HepG2 (cell line): ENCODE data around the gene C18orf54. TPM values are rescaled to one million over a fixed set of nuclear protein-coding genes. Genes with fewer than 3 reads are reported as not detected.
A peak's percentile ranks its signal among the peaks of the same experiment; 100 is the strongest.

ENCODE experiments used
- ARID3A ChIP-seq: IDR thresholded peaks from 2 replicates; pipeline ENCODE4 v1.6.1; 2012; ENCODE audit warnings: low read depth, low read length, improper control_type of control experiment
- ATF1 ChIP-seq: IDR thresholded peaks from 2 replicates; pipeline ENCODE4 v1.6.1; 2016; ENCODE audit warnings: mild to moderate bottlenecking, control low read depth
- CSRNP2 ChIP-seq: sonication (generic); formaldehyde crosslinking; conservative IDR thresholded peaks from 2 replicates; pipeline ENCODE4 v1.8.0; 2022; ENCODE audit warnings: low read depth, missing genetic modification reagents
- DRAP1 ChIP-seq: IDR thresholded peaks from 2 replicates; pipeline ENCODE4 v1.6.1; 2016; ENCODE audit warnings: missing genetic modification reagents, missing compliant biosample characterization
- FOSL1 ChIP-seq: sonication (generic); formaldehyde crosslinking; IDR thresholded peaks from 2 replicates; pipeline ENCODE4 v1.9.0; 2021; ENCODE audit warnings: missing genetic modification reagents, borderline replicate concordance
- FOXA3 ChIP-seq: IDR thresholded peaks from 2 replicates; pipeline ENCODE4 v1.6.1; 2016; ENCODE audit warnings: missing genetic modification reagents, missing compliant biosample characterization
- GATAD1 ChIP-seq: IDR thresholded peaks from 2 replicates; pipeline ENCODE4 v1.6.1; 2016; ENCODE audit warnings: missing genetic modification reagents, missing compliant biosample characterization
- ISL2 ChIP-seq: sonication (generic); formaldehyde crosslinking; IDR thresholded peaks from 2 replicates; pipeline ENCODE4 v1.5.0; 2020; ENCODE audit warnings: missing genetic modification reagents
- KDM4B ChIP-seq: sonication (generic); formaldehyde crosslinking; IDR thresholded peaks from 2 replicates; pipeline ENCODE4 v1.4.0; 2020; ENCODE audit warnings: missing genetic modification reagents
- MLX ChIP-seq: IDR thresholded peaks from 2 replicates; pipeline ENCODE4 v1.6.1; 2016
- MTA1 ChIP-seq: sonication (generic); formaldehyde crosslinking; IDR thresholded peaks from 2 replicates; pipeline ENCODE4 v1.4.0; 2020; ENCODE audit warnings: missing genetic modification reagents, mild to moderate bottlenecking, borderline replicate concordance
- NFYB ChIP-seq: sonication (generic); formaldehyde crosslinking; IDR thresholded peaks from 2 replicates; pipeline ENCODE4 v1.4.0; 2020; ENCODE audit warnings: missing genetic modification reagents
- NR2F1 ChIP-seq, 2 experiments: fragments of 450-650 bp in 1 of 2; formaldehyde crosslinking in 1 of 2; IDR thresholded peaks; 2 replicates each; pipeline versions ENCODE4 v1.5.0 to v1.6.1; 2016 to 2020; ENCODE audit warnings: mild to moderate bottlenecking in 1 of 2, missing compliant biosample characterization in 1 of 2, missing genetic modification reagents in 1 of 2, moderate library complexity in 1 of 2
- PHF21A ChIP-seq: sonication (generic); formaldehyde crosslinking; IDR thresholded peaks from 2 replicates; pipeline ENCODE4 v1.5.0; 2020; ENCODE audit warnings: mild to moderate bottlenecking, missing genetic modification reagents
- PITX1 ChIP-seq: sonication (generic); formaldehyde crosslinking; IDR thresholded peaks from 2 replicates; pipeline ENCODE4 v1.5.1; 2020; ENCODE audit warnings: mild to moderate bottlenecking, missing genetic modification reagents
- PRPF4 ChIP-seq: fragments of 200-400 bp; formaldehyde crosslinking; IDR thresholded peaks from 2 replicates; pipeline ENCODE4 v1.6.1; 2016; ENCODE audit warnings: low read length, low read depth; ENCODE audit not compliant: poor library complexity, severe bottlenecking
- SKI ChIP-seq: fragments of 450-650 bp; IDR thresholded peaks from one replicate; pipeline ENCODE4 v1.6.1; 2018; ENCODE audit warnings: mild to moderate bottlenecking; ENCODE audit not compliant: partially characterized antibody
- TEAD2 ChIP-seq: sonication (generic); formaldehyde crosslinking; IDR thresholded peaks from 2 replicates; pipeline ENCODE4 v1.9.0; 2021; ENCODE audit warnings: missing genetic modification reagents
- ZBTB2 ChIP-seq: sonication (generic); formaldehyde crosslinking; IDR thresholded peaks from 2 replicates; pipeline ENCODE4 v1.8.0; 2022; ENCODE audit warnings: low read depth, missing genetic modification reagents
- ZBTB3 ChIP-seq: sonication (generic); formaldehyde crosslinking; IDR thresholded peaks from 2 replicates; pipeline ENCODE4 v1.4.0; 2020; ENCODE audit warnings: low read depth, mild to moderate bottlenecking, moderate library complexity, missing genetic modification reagents, borderline replicate concordance
- ZBTB42 ChIP-seq: sonication (generic); formaldehyde crosslinking; IDR thresholded peaks from 2 replicates; pipeline ENCODE4 v1.5.0; 2020; ENCODE audit warnings: mild to moderate bottlenecking, missing genetic modification reagents
- ZNF160 ChIP-seq: sonication (generic); formaldehyde crosslinking; IDR thresholded peaks from 2 replicates; pipeline ENCODE4 v1.8.0; 2022; ENCODE audit warnings: mild to moderate bottlenecking, inconsistent platforms, missing genetic modification reagents
- ZNF253 ChIP-seq: sonication (generic); formaldehyde crosslinking; IDR thresholded peaks from 2 replicates; pipeline ENCODE4 v1.8.0; 2022; ENCODE audit warnings: mild to moderate bottlenecking, missing genetic modification reagents, borderline replicate concordance
- ZNF264 ChIP-seq: sonication (generic); formaldehyde crosslinking; IDR thresholded peaks from 2 replicates; pipeline ENCODE4 v1.4.0; 2020; ENCODE audit warnings: missing genetic modification reagents
- ZNF891 ChIP-seq: sonication (generic); formaldehyde crosslinking; IDR thresholded peaks from 2 replicates; pipeline ENCODE4 v1.5.0; 2020; ENCODE audit warnings: mild to moderate bottlenecking, missing genetic modification reagents
- polyA plus RNA-seq, 8 experiments: library from polyadenylated mRNA; depleted of rRNA in 3 of 8; stranded (reverse) in 7 of 8; unstranded in 1 of 8; fragments of >200 nt; fragmentation: Illumina TruSeq in 4 of 8; extraction: Trizol in 4 of 8; gene quantifications; 2 replicates each; pipeline versions ENCODE4 v1.2.1 to v1.2.3, GENCODE V29; 2011 to 2016; ENCODE audit warnings: low read depth in 4 of 8, missing spikeins in 1 of 8, mixed read lengths in 1 of 8; ENCODE audit not compliant: insufficient read depth in 1 of 8
- total RNA-seq, 5 experiments: library from RNA; depleted of rRNA; stranded (reverse); fragments of >200 nt; fragmentation: Illumina TruSeq; extraction: Trizol; gene quantifications; 2 replicates each; pipeline ENCODE4 v1.2.3, GENCODE V29; 2016; ENCODE audit warnings: low read depth in 1 of 5

The C18orf54 gene
- total and polyA plus RNA-seq, 2 of the 13 experiments (the other 11 are each of a cell fraction or from before 2014, with no cell fraction given): 1.8 to 2.5 TPM

GRCh38 chr18:54388203-54389142 is 30.8 kb downstream of the C18orf54 start (continued):
- TF ChIP-seq ZBTB2: no peak
- no peak for TF ChIP-seq NR2F1 (CRISPR knock-in tag; IDR thresholded peaks at IDR 0.05)
- TF ChIP-seq PRPF4: no peak
- TF ChIP-seq CSRNP2 (CRISPR knock-in tag): no peak
- TF ChIP-seq MTA1 (CRISPR knock-in tag): no peak
- TF ChIP-seq FOXA3 (CRISPR knock-in tag): peak; percentile 39; the same call in 1 of the 2 replicates
- 0 out of 2 replicates have a peak, but pooled peaks have one; percentile 24 for TF ChIP-seq ARID3A
- no peak for TF ChIP-seq MLX (CRISPR knock-in tag)
- no peak for TF ChIP-seq ZNF253
- TF ChIP-seq ISL2 (CRISPR knock-in tag): no peak
- no peak for TF ChIP-seq TEAD2 (CRISPR knock-in tag)
- TF ChIP-seq ZBTB42 (CRISPR knock-in tag): no peak
- TF ChIP-seq ATF1 (CRISPR knock-in tag): no peak
- no peak for TF ChIP-seq ZNF264 (CRISPR knock-in tag)
- TF ChIP-seq KDM4B (CRISPR knock-in tag): no peak
- TF ChIP-seq GATAD1 (CRISPR knock-in tag): 0 out of 2 replicates have a peak, but pooled peaks have one; percentile 16
- TF ChIP-seq NFYB (CRISPR knock-in tag): no peak
- TF ChIP-seq FOSL1 (CRISPR knock-in tag): peak; percentile 94
- TF ChIP-seq PHF21A (CRISPR knock-in tag): no peak
- TF ChIP-seq ZNF891 (CRISPR knock-in tag): no peak
- no peak; the same call in 1 of the 2 replicates for TF ChIP-seq ZBTB3 (CRISPR knock-in tag)
- no peak for TF ChIP-seq PITX1 (CRISPR knock-in tag)
- no peak for TF ChIP-seq SKI
- TF ChIP-seq ZNF160 (CRISPR knock-in tag): no peak
- TF ChIP-seq DRAP1 (CRISPR knock-in tag): no peak
